Liver (tissue), 9 donors: ENCODE data around the gene ZBTB17. TPM values are rescaled to one million over a fixed set of nuclear protein-coding genes. Genes with fewer than 3 reads are reported as not detected.

Experiments
- DNase-seq: peaks from one replicate; pipeline ENCODE4 v3.0.0-alpha.2; 2017; ENCODE audit warnings: low spot score
- H3K27ac ChIP-seq, 2 donors: one replicate each; pipeline ENCODE4 v1.7.0; 2013; ENCODE audit warnings: inconsistent platforms in 2 of 2, low read length in 2 of 2, control low read depth in 1 of 2, low read depth in 1 of 2, mild to moderate bottlenecking in 1 of 2
- H3K27me3 ChIP-seq, 4 donors: one replicate each; pipeline versions ENCODE4 v1.6.1 to v1.7.0; 2013; ENCODE audit warnings: low read length in 3 of 4, inconsistent platforms in 1 of 4, mild to moderate bottlenecking in 1 of 4, moderate library complexity in 1 of 4; ENCODE audit not compliant: control insufficient read depth in 4 of 4, insufficient read depth in 4 of 4
- H3K36me3 ChIP-seq, 4 donors: one replicate each; pipeline versions ENCODE4 v1.6.1 to v1.7.0; 2013; ENCODE audit warnings: low read length in 3 of 4, mild to moderate bottlenecking in 3 of 4, low read depth in 1 of 4, moderate library complexity in 1 of 4; ENCODE audit not compliant: control insufficient read depth in 4 of 4, insufficient read depth in 3 of 4
- H3K4me1 ChIP-seq, 4 donors: one replicate each; pipeline versions ENCODE4 v1.6.1 to v1.7.0; 2013; ENCODE audit warnings: low read length in 3 of 4, mild to moderate bottlenecking in 3 of 4, moderate library complexity in 1 of 4; ENCODE audit not compliant: control insufficient read depth in 4 of 4, insufficient read depth in 4 of 4
- H3K4me3 ChIP-seq, 3 donors: one replicate each; pipeline versions ENCODE4 v1.6.1 to v1.7.0; 2013; ENCODE audit warnings: low read length in 3 of 3, control low read depth in 1 of 3, low read depth in 1 of 3, mild to moderate bottlenecking in 1 of 3
- H3K9ac ChIP-seq, 2 donors: one replicate each; pipeline ENCODE4 v1.7.0; 2013; ENCODE audit warnings: low read length in 2 of 2, mild to moderate bottlenecking in 2 of 2, moderate library complexity in 2 of 2, control low read depth in 1 of 2, low read depth in 1 of 2
- H3K9me3 ChIP-seq, 4 donors: one replicate each; pipeline versions ENCODE4 v1.6.1 to v1.7.0; 2013; ENCODE audit warnings: low read length in 3 of 4; ENCODE audit not compliant: control insufficient read depth in 4 of 4
- ATF3 ChIP-seq: IDR thresholded peaks from 2 replicates; pipeline ENCODE4 v1.6.1; 2016; ENCODE audit warnings: antibody characterized with exemption
- CTCF ChIP-seq: fragments of 150-350 bp; IDR thresholded peaks from 2 replicates; pipeline ENCODE4 v1.5.1; 2017; ENCODE audit warnings: improper control_type of control experiment, low read depth, low read length; ENCODE audit not compliant: missing input control
- FOXA1 ChIP-seq: IDR thresholded peaks from 2 replicates; pipeline ENCODE4 v1.6.1; 2016; ENCODE audit warnings: antibody characterized with exemption
- FOXA2 ChIP-seq: IDR thresholded peaks from 2 replicates; pipeline ENCODE4 v1.6.1; 2016; ENCODE audit warnings: antibody characterized with exemption
- GABPA ChIP-seq, 2 donors: IDR thresholded peaks in 1 of 2; conservative IDR thresholded peaks in 1 of 2; 2 replicates each; pipeline ENCODE4 v1.6.1; 2016; ENCODE audit warnings: antibody characterized with exemption in 2 of 2, mild to moderate bottlenecking in 1 of 2, moderate library complexity in 1 of 2
- HNF4A ChIP-seq, 2 donors: conservative IDR thresholded peaks; 2 replicates each; pipeline ENCODE4 v1.6.1; 2016; ENCODE audit warnings: antibody characterized with exemption in 2 of 2, mild to moderate bottlenecking in 2 of 2
- HNF4G ChIP-seq: IDR thresholded peaks from 2 replicates; pipeline ENCODE4 v1.6.1; 2016; ENCODE audit warnings: antibody characterized with exemption
- MAX ChIP-seq: IDR thresholded peaks from 2 replicates; pipeline ENCODE4 v1.6.1; 2016; ENCODE audit warnings: antibody characterized with exemption
- NR2F2 ChIP-seq: IDR thresholded peaks from 2 replicates; pipeline ENCODE4 v1.6.1; 2016; ENCODE audit warnings: antibody characterized with exemption
- RAD21 ChIP-seq, 2 donors: IDR thresholded peaks; 2 replicates each; pipeline ENCODE4 v1.6.1; 2016; ENCODE audit warnings: antibody characterized with exemption in 2 of 2, mild to moderate bottlenecking in 2 of 2
- REST ChIP-seq: IDR thresholded peaks from 2 replicates; pipeline ENCODE4 v1.6.1; 2016; ENCODE audit warnings: antibody characterized with exemption, mild to moderate bottlenecking
- RXRA ChIP-seq, 2 donors: IDR thresholded peaks; 2 replicates each; pipeline ENCODE4 v1.6.1; 2017 to 2018; ENCODE audit warnings: antibody characterized with exemption in 2 of 2, mild to moderate bottlenecking in 1 of 2
- SP1 ChIP-seq: IDR thresholded peaks from 2 replicates; pipeline ENCODE4 v1.6.1; 2018; ENCODE audit warnings: antibody characterized with exemption, mild to moderate bottlenecking
- TAF1 ChIP-seq: conservative IDR thresholded peaks from 2 replicates; pipeline ENCODE4 v1.6.1; 2016; ENCODE audit warnings: antibody characterized with exemption, mild to moderate bottlenecking
- YY1 ChIP-seq: IDR thresholded peaks from 2 replicates; pipeline ENCODE4 v1.6.1; 2016; ENCODE audit warnings: antibody characterized with exemption, mild to moderate bottlenecking
- ZBTB33 ChIP-seq: IDR thresholded peaks from 2 replicates; pipeline ENCODE4 v1.6.1; 2016; ENCODE audit warnings: antibody characterized with exemption
- WGBS: extraction: QIAGEN DNeasy Blood & Tissue Kit; methylation state at CpG from one replicate; pipeline ENCODE4 v1.1.7; 2013; 5-methylcytosine and 5-hydroxymethylcytosine counted together
- polyA plus RNA-seq, 2 donors: library from polyadenylated mRNA; stranded (reverse) in 1 of 2; unstranded in 1 of 2; fragments of 200-250 nt in 1 of 2; fragments of >200 nt in 1 of 2; fragmentation: Nextera tagmentation in 1 of 2; extraction: Ambion mirVana in 1 of 2; gene quantifications; one replicate each; pipeline versions ENCODE4 v1.2.1 to v1.2.3, GENCODE V29; 2013 to 2015
- total RNA-seq, 2 donors: library from RNA; depleted of rRNA; stranded (reverse); fragments of >200 nt; gene quantifications; one replicate each; pipeline ENCODE4 v1.2.3, GENCODE V29; 2014
- donor health status: healthy.
- donor health status: healthy.
- donor health status: healthy.
- donor health status: healthy.
- donor health status: healthy.

The ZBTB17 gene
- total and polyA plus RNA-seq, 4 donors = 8.9 to 15.1 (median 9.9) TPM

- H3K36me3 ChIP-seq = peaks cover 18 to 60% (median 22%) of the 10 kb centered on the region in 4 donors
- no peak for DNase-seq
- whole genome bisulfite sequencing = 97% methylated on average over 17 of the region's 17 CpGs
- H3K9me3 ChIP-seq = no peaks in the 10 kb centered on the region
- no peaks in the 10 kb centered on the region for H3K27me3 ChIP-seq
- TF ChIP-seq GABPA (IDR thresholded peaks at IDR 0.05 in 1 of 2, conservative IDR thresholded peaks at IDR 0.05 in 1 of 2) (no peak), MAX (no peak), HNF4A (conservative IDR thresholded peaks at IDR 0.05) (no peak), RXRA (IDR thresholded peaks at IDR 0.05) (no peak), REST (no peak), FOXA2 (no peak), TAF1 (no peak)
- peaks cover 0 to 4% (median 1%) of the 10 kb centered on the region in 4 donors for H3K4me1 ChIP-seq
- no peak overlapping the region for H3K9ac ChIP-seq
- H3K27ac ChIP-seq = no peak overlapping the region
- no peak overlapping the region for H3K4me3 ChIP-seq
Measured at GRCh38 chr1:15945832-15946448, 30.0 kb downstream of the ZBTB17 start.

- Histone ChIP-seq H3K27me3 (no peaks in the 10 kb centered on the region), H3K4me1 (peaks cover 0 to 4% (median 0%) of the 10 kb centered on the region in 4 donors), H3K27ac (no peak overlapping the region), H3K9me3 (no peaks in the 10 kb centered on the region), H3K4me3 (no peak overlapping the region), H3K36me3 (peaks cover 20 to 67% (median 29%) of the 10 kb centered on the region in 4 donors), H3K9ac (no peak overlapping the region)
- TF ChIP-seq FOXA2 = no peak
- no peak for TF ChIP-seq ATF3
- TF ChIP-seq RXRA (IDR thresholded peaks at IDR 0.05) = no peak
- no peak for TF ChIP-seq TAF1
- no peak for TF ChIP-seq HNF4A (conservative IDR thresholded peaks at IDR 0.05)
- TF ChIP-seq YY1 = no peak
- no peak for TF ChIP-seq REST
- no peak for TF ChIP-seq HNF4G
- TF ChIP-seq NR2F2 = no peak
- no peak for TF ChIP-seq SP1
- TF ChIP-seq GABPA (IDR thresholded peaks at IDR 0.05 in 1 of 2, conservative IDR thresholded peaks at IDR 0.05 in 1 of 2) = no peak
- TF ChIP-seq CTCF = no peak
- no peak for TF ChIP-seq MAX
- no peak for TF ChIP-seq RAD21 (IDR thresholded peaks at IDR 0.05)
- TF ChIP-seq FOXA1 = no peak
- no peak for TF ChIP-seq ZBTB33
- no peak for DNase-seq
- 96% methylated on average over 39 of the region's 39 CpGs for WGBS
Measured at GRCh38 chr1:15945011-15945831, 30.7 kb downstream of the ZBTB17 start.
